ENCODE data around the gene PRL. TPM values are rescaled to one million over a fixed set of nuclear protein-coding genes. Genes with fewer than 3 reads are reported as not detected.

PRL gene
- polyA plus RNA-seq (not detected in 2 replicates), polyA minus RNA-seq (not detected in 2 replicates)

DNA sequence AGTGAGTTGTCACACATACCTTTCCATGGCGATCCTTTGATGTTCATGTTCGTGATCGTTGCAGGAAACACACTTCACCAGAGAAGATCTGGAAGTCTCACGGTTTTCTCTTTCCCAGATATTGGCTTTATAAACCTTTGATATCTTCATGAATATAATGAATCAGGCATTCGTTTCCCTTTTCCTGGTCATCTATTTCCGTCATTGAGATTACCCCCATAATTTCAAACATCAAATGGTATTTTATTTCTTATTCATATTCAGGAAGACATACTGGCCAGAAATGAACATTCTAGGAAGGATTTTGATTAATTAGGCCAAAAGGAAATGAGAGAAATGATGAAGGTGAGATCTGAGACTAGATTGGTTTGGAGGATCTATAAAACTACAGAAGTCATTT, at the start of gene PRL:
PRL (minus strand) TSS at position 101 of the 400 bp plus-strand sequence; CDS start at position 47, 54 bp downstream.
- Histone ChIP-seq H3F3A (ENCODE audit: insufficient read depth, low read length, poor library complexity, severe bottlenecking) (no peaks in the 10 kb centered on the region), H3K79me2 (replicated peaks; ENCODE audit: insufficient read depth, low read length) (no peaks in the 10 kb centered on the region), H2AFZ (ENCODE audit: low read depth, low read length) (no peak within 1 kb of the TSS), H4K20me1 (ENCODE audit: insufficient read depth) (no peaks in the 10 kb centered on the region), H3K27me3 (ENCODE audit: insufficient read depth, low read depth, low read length) (no peaks in the 10 kb centered on the region), H3K27ac (ENCODE audit: low read length) (no peak within 1 kb of the TSS), H3K9me3 (ENCODE audit: low read length) (no peaks in the 10 kb centered on the region), H3K4me2 (ENCODE audit: low read length) (no peak within 1 kb of the TSS), H3K4me3 (ENCODE audit: low read length) (no peak within 1 kb of the TSS), H3K9ac (ENCODE audit: low read length) (no peak within 1 kb of the TSS), H3K9me2 (ENCODE audit: insufficient read depth, low read length) (no peaks in the 10 kb centered on the region), H3K36me3 (ENCODE audit: insufficient read depth, low read length) (no peaks in the 10 kb centered on the region)
- TF ChIP-seq EP300 (conservative IDR thresholded peaks at IDR 0.05; ENCODE audit: poor library complexity, severe bottlenecking): no peak
- TF ChIP-seq TAF1 (IDR thresholded peaks at IDR 0.05; ENCODE audit: low read depth): no peak
- TF ChIP-seq EZH2 (IDR thresholded peaks at IDR 0.05; ENCODE audit: borderline replicate concordance, insufficient read depth, low read length, poor library complexity, severe bottlenecking): no peak
- TF ChIP-seq POLR2AphosphoS5 (IDR thresholded peaks at IDR 0.05): no peak
- TF ChIP-seq REST (IDR thresholded peaks at IDR 0.05; ENCODE audit: borderline replicate concordance): no peak
- TF ChIP-seq SMC3 (conservative IDR thresholded peaks at IDR 0.05; ENCODE audit: poor library complexity): no peak
- TF ChIP-seq CTCF (IDR thresholded peaks at IDR 0.05; ENCODE audit: poor library complexity, severe bottlenecking): no peak
- no peak for TF ChIP-seq RAD21 (conservative IDR thresholded peaks at IDR 0.05)
- no peak for TF ChIP-seq MXI1 (conservative IDR thresholded peaks at IDR 0.05; ENCODE audit: poor library complexity, severe bottlenecking)

GRCh38 chr6:22343864-22344263, 47.0 kb upstream of the PRL start:
- Histone ChIP-seq H3K9ac (ENCODE audit: low read length) (no peak overlapping the region), H3K4me2 (ENCODE audit: low read length) (no peak overlapping the region), H3K36me3 (ENCODE audit: insufficient read depth, low read length) (no peaks in the 10 kb centered on the region), H3K27ac (ENCODE audit: low read length) (no peak overlapping the region), H2AFZ (ENCODE audit: low read depth, low read length) (no peak overlapping the region), H3K9me2 (ENCODE audit: insufficient read depth, low read length) (no peaks in the 10 kb centered on the region), H3K79me2 (replicated peaks; ENCODE audit: insufficient read depth, low read length) (no peaks in the 10 kb centered on the region), H3F3A (ENCODE audit: insufficient read depth, low read length, poor library complexity, severe bottlenecking) (no peaks in the 10 kb centered on the region), H3K4me3 (ENCODE audit: low read length) (no peak overlapping the region), H3K9me3 (ENCODE audit: low read length) (no peaks in the 10 kb centered on the region), H3K27me3 (ENCODE audit: insufficient read depth, low read depth, low read length) (no peaks in the 10 kb centered on the region), H4K20me1 (ENCODE audit: insufficient read depth) (no peaks in the 10 kb centered on the region)
- TF ChIP-seq MXI1 (conservative IDR thresholded peaks at IDR 0.05; ENCODE audit: poor library complexity, severe bottlenecking) (no peak), EP300 (conservative IDR thresholded peaks at IDR 0.05; ENCODE audit: poor library complexity, severe bottlenecking) (no peak), REST (IDR thresholded peaks at IDR 0.05; ENCODE audit: borderline replicate concordance) (no peak), SMC3 (conservative IDR thresholded peaks at IDR 0.05; ENCODE audit: poor library complexity) (no peak), EZH2 (IDR thresholded peaks at IDR 0.05; ENCODE audit: borderline replicate concordance, insufficient read depth, low read length, poor library complexity, severe bottlenecking) (no peak), CTCF (IDR thresholded peaks at IDR 0.05; ENCODE audit: poor library complexity, severe bottlenecking) (no peak), POLR2AphosphoS5 (IDR thresholded peaks at IDR 0.05) (no peak), RAD21 (conservative IDR thresholded peaks at IDR 0.05) (no peak)

All from neural cell (in vitro differentiated cells).